HUES48 (cell line): Measurements from ENCODE around the gene UNC79.

Source experiments
- H3K27ac ChIP-seq: one replicate; pipeline ENCODE4 v1.7.0; 2013; ENCODE audit warnings: low read depth, low read length, inconsistent platforms
- H3K27me3 ChIP-seq: 2 replicates; pipeline ENCODE4 v1.6.1; 2013; ENCODE audit warnings: mild to moderate bottlenecking, low read length; ENCODE audit not compliant: control insufficient read depth, insufficient read depth
- H3K36me3 ChIP-seq: 2 replicates; pipeline ENCODE4 v1.6.1; 2013; ENCODE audit warnings: low read length; ENCODE audit not compliant: control insufficient read depth, insufficient read depth
- H3K4me1 ChIP-seq: 2 replicates; pipeline ENCODE4 v1.6.1; 2013; ENCODE audit warnings: mild to moderate bottlenecking, low read length; ENCODE audit not compliant: control insufficient read depth, insufficient read depth
- H3K4me3 ChIP-seq: 2 replicates; pipeline ENCODE4 v1.5.1; 2013; ENCODE audit warnings: mild to moderate bottlenecking, low read depth, low read length
- H3K9ac ChIP-seq: 2 replicates; pipeline ENCODE4 v1.6.1; 2013; ENCODE audit warnings: mild to moderate bottlenecking, low read depth, low read length, moderate library complexity
- H3K9me3 ChIP-seq: 2 replicates; pipeline ENCODE4 v1.6.1; 2013; ENCODE audit warnings: low read length; ENCODE audit not compliant: control insufficient read depth, insufficient read depth

UNC79 gene

DNA sequence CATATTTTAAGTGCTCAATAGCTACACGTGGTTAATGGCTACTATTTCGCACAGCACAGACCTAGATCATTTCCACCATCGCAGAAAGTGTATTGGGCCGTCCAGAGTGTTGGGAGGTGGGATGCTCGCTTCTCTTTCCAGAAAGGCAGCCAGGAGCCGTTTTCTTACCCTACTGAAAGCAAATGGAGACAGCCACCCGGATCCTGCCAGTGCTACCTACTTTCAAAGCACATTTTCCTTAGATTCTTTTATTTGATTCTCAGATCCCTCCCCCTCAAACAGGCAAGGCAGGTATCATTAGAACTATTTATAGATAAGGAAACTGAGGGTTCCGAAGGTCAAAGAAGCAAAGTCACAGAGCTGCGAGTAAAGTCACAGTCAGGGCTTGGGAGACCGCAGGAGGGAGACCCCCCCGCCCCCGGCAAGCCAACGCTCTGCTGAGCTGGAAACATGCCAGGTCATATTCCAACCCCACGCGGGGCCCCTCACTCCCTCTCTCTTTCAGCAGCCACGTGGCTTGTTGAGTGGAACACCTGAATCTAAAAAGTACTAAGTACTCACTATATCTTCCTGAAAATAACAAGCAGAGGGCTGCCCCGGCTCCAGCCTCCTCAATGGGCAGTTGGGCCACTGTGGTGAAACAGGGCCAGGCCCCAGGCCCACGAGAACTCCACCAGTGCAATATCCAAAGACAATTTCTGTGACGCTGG lies 321.4 kb downstream of the UNC79 start:
- Histone ChIP-seq H3K9ac (no peak overlapping the region), H3K27ac (no peak overlapping the region), H3K27me3 (no peaks in the 10 kb centered on the region), H3K4me1 (no peaks in the 10 kb centered on the region), H3K9me3 (no peaks in the 10 kb centered on the region), H3K36me3 (no peaks in the 10 kb centered on the region), H3K4me3 (no peak overlapping the region)

DNA sequence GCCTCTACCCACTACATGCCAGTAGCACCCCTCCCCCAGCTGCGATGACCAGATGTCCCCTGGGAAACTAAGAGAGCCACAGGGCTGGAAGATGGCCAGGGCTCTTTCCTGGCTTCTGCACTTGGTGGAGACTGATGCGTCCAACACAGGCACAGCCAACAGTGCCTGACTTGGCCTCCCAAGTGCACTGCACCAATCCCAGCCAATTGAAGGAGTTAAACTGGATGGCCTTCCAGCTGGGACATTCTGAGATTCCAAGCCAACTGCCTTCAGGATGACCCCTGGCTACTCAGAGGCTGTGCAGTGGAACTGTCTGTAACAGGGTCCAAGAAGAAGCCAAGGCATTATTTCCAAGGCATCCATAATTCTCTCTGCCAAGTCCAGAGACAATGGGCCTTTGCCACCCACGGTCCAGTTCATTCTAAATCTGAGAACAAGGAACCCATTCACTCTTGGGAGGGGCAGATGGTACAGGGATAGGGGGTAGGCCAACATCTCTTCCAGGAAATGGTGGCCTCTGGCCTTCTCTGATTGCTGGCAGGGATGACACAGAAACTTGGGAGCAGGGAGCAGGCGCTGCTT lies 322.3 kb downstream of the UNC79 start:
- H3K27ac ChIP-seq = no peak overlapping the region
- H3K9me3 ChIP-seq = no peaks in the 10 kb centered on the region
- no peak overlapping the region for H3K9ac ChIP-seq
- no peaks in the 10 kb centered on the region for H3K4me1 ChIP-seq
- H3K4me3 ChIP-seq = no peak overlapping the region
- H3K27me3 ChIP-seq = no peaks in the 10 kb centered on the region
- no peaks in the 10 kb centered on the region for H3K36me3 ChIP-seq

DNA sequence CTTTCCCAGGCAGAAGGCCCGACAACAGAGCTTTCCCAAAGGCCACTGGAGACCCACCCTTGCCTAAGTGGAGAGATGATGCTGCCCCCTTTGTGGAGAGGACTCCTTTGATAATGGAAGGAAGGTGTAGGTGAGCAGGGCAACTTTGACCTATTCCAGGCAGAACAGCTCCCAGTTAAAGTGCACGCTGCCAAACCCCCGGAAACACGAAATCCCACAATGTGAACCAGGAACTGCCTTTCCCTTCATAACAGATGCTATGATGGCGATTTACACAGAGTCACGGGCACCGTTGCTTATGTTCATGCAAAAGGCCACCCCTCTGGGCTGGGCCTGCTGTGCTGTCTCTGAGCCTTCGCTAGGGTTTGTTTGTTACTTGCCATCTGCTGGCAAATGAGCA lies 322.9 kb downstream of the UNC79 start:
- Histone ChIP-seq H3K4me1 (no peaks in the 10 kb centered on the region), H3K27me3 (no peaks in the 10 kb centered on the region), H3K4me3 (no peak overlapping the region), H3K9ac (no peak overlapping the region), H3K27ac (no peak overlapping the region), H3K9me3 (no peaks in the 10 kb centered on the region), H3K36me3 (no peaks in the 10 kb centered on the region)

DNA sequence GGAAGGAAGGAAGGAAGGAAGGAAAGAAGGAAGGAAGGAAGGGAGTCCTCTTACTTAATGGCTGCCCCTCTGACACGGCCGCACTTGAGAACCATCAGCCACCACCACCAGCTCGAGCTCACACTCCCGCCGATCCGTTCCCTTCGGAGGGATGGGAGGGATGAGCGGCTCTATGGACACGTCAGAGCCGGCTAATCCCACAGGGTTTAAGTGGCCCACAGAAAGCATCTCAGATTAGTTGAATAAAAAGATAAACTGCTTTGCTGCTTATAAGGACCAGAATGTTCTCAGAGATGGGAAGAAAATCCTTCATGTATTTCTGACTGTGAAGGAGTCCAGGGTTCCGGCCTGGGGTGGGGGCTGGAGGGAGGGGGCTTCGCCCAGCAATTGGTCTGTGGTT lies 326.5 kb downstream of the UNC79 start:
- H3K27me3 ChIP-seq = no peaks in the 10 kb centered on the region
- H3K36me3 ChIP-seq = no peaks in the 10 kb centered on the region

More for the DNA sequence above, 326.5 kb downstream of the UNC79 start:
- no peaks in the 10 kb centered on the region for H3K4me1 ChIP-seq
- no peak overlapping the region for H3K27ac ChIP-seq
- H3K4me3 ChIP-seq = no peak overlapping the region
- no peaks in the 10 kb centered on the region for H3K9me3 ChIP-seq
- H3K9ac ChIP-seq = no peak overlapping the region
